AG04449 (cell line): ENCODE results near the gene YIF1A.

ENCODE experiments used
- CTCF ChIA-PET: fragments of 350-600 bp; formaldehyde crosslinking; extraction: SDS; loops from one replicate; lab custom pipeline; 2021; ENCODE audit warnings: antibody characterized with exemption; lab: Yijun Ruan, JAX
- POLR2A ChIA-PET: fragments of 400-600, 350-600 bp; formaldehyde crosslinking; extraction: SDS; loops from one replicate; lab custom pipeline; 2020; ENCODE audit warnings: antibody characterized with exemption, inconsistent platforms; lab: Yijun Ruan, JAX
- DNase-seq: peaks from one replicate; pipeline ENCODE4 v3.0.0-alpha.2; 2010; ENCODE audit warnings: low read depth, low spot score
- H3K4me3 ChIP-seq: 2 replicates; pipeline ENCODE4 v1.5.1; 2011; ENCODE audit warnings: low read depth, mild to moderate bottlenecking, control low read depth, low read length
- CTCF ChIP-seq: IDR thresholded peaks from one replicate; pipeline ENCODE4 v1.5.1; 2011; ENCODE audit warnings: mild to moderate bottlenecking, moderate library complexity, low read length, control low read depth, inconsistent platforms; ENCODE audit not compliant: insufficient read depth; ENCODE audit errors: missing control alignments

YIF1A gene

GRCh38 chr11:66310324-66310723, 21.4 kb upstream of the YIF1A start:
- no peak overlapping the region for H3K4me3 ChIP-seq
- no peak for TF ChIP-seq CTCF
- POLR2A ChIA-PET, result interaction anchor here (0.6 to 0.9 kb wide), 2 partner anchors 25 to 38 kb away, joined by 3 read pairs; no protein-coding TSS in a partner anchor
- CTCF ChIA-PET, result interaction anchor here (1.0 to 8.6 kb wide), 11 partner anchors 8 to 83 kb away, joined by 4 to 260 read pairs (median 53); partner anchors contain the start of genes B4GAT1, BRMS1, RIN1 and TMEM151A
- no peak for DNase-seq

DNA sequence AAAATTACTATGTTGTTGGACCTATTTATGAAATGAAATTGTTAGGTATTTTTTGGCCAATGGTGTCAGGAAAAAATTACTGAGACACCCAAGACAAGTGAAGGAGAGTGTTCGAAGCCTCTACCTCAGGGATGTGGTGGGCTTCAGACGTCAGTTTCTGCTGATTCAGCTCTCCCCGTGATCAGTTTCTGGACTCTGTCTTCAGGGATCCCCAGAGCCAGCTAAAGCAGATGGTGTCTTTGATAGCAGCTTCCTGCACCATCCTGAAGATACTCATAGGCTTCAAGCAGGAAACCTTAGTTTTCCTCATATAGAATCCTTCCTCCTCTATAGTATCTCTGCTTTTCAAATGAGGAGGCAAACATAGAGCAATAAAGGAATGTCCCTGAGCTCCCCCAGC, 20.5 kb upstream of the YIF1A start:
- CTCF ChIA-PET, result interaction anchor here (0.9 to 8.6 kb wide), 9 partner anchors 11 to 84 kb away, joined by 4 to 260 read pairs (median 61); partner anchors contain the start of genes B4GAT1, BRMS1, RIN1 and TMEM151A

DNA sequence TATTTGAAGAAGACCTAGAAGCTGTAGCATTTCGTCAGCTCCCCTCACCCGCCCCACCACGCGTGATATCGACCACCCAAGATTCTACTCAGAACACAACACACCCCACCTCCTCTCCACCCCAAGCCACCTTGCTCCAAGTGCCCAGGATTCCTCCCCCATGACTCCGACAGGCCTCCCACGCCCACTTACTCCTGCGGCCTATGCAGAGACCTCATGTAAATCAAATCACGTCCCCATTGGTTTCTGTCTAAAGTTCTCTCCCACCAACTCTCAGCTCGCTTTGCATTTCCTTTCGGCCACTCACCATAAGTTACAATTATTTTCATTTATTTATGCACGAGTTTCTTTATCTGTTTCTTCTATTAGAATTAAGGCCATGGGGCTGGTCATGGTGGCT, 13.7 kb upstream of the YIF1A start:
- CTCF ChIA-PET, result interaction anchor here (0.6 to 2.0 kb wide), 4 partner anchors 9 to 84 kb away, joined by 3 to 23 read pairs (median 4); no protein-coding TSS in a partner anchor
- no peak overlapping the region for H3K4me3 ChIP-seq
- no peak for DNase-seq
- POLR2A ChIA-PET, result no interaction called here
- TF ChIP-seq CTCF, result no peak

More for the DNA sequence above, 20.5 kb upstream of the YIF1A start:
- no peak overlapping the region for H3K4me3 ChIP-seq
- TF ChIP-seq CTCF, result no peak
- no peak for DNase-seq
- POLR2A ChIA-PET, result no interaction called here

GRCh38 chr11:66299186-66299585, 10.2 kb upstream of the YIF1A start:
- no peak overlapping the region for H3K4me3 ChIP-seq
- ChIA-PET CTCF (interaction anchor here (2.4 to 4.8 kb wide), 3 partner anchors 12 to 87 kb away, joined by 13 to 53 read pairs (median 14); no protein-coding TSS in a partner anchor), POLR2A (no interaction called here)
- DNase-seq, result no peak
- TF ChIP-seq CTCF, result no peak

DNA sequence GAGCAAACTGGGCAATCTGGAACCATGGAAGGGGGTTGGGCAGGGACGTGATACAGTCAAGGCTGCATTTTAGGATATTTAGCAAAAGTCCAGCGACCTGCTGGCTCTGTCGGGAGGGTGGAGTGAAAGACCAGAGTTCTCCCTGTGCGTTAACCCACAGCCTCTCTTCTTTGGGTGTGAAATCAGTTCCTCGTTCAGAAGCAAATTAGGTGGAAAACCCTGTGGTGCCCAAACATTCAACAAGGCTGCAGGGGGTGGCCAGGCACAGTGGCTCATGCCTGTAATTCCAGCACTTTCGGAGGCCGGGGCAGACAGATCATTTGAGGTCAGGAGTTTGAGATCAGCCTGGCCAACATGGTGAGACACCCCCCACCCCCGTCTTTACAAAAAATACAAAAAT, 8.7 kb upstream of the YIF1A start:
- CTCF ChIA-PET, result interaction anchor here (0.9 to 4.8 kb wide), 5 partner anchors 8 to 89 kb away, joined by 3 to 53 read pairs (median 4); partner anchors contain the start of gene YIF1A
- POLR2A ChIA-PET, result interaction anchor here (1.3 kb wide), 1 partner anchor 9 kb away, joined by 4 read pairs; the partner anchor contains the start of gene YIF1A
- no peak for TF ChIP-seq CTCF

More for the DNA sequence above, 8.7 kb upstream of the YIF1A start:
- no peak overlapping the region for H3K4me3 ChIP-seq
- no peak for DNase-seq
